CD14-positive monocyte (primary cell): ENCODE measurements around the gene E2F4. TPM values are rescaled to one million over a fixed set of nuclear protein-coding genes. Genes with fewer than 3 reads are reported as not detected.

Experiments
- DNase-seq, 3 donors: peaks; one replicate each; pipeline ENCODE4 v3.0.0-alpha.2; 2011 to 2022
- H2AFZ ChIP-seq: 2 replicates; pipeline ENCODE4 v1.6.0; 2012; ENCODE audit warnings: mild to moderate bottlenecking, low read depth, low read length, inconsistent platforms; ENCODE audit not compliant: insufficient read depth, poor library complexity, severe bottlenecking
- H3K27ac ChIP-seq, 2 donors: 1 replicate in 1 of 2; 2 replicates in 1 of 2; pipeline ENCODE4 v1.5.1; 2012 to 2013; ENCODE audit warnings: low read length in 2 of 2, control low read depth in 1 of 2, inconsistent platforms in 1 of 2, low read depth in 1 of 2, mild to moderate bottlenecking in 1 of 2
- H3K27me3 ChIP-seq, 2 donors: one replicate each; pipeline versions ENCODE4 v1.6.0 to v1.6.1; 2011 to 2013; ENCODE audit warnings: low read length in 2 of 2; ENCODE audit not compliant: control insufficient read depth in 2 of 2, insufficient read depth in 2 of 2
- H3K36me3 ChIP-seq, 2 donors: replicated peaks in 1 of 2; 1 replicate in 1 of 2; 2 replicates in 1 of 2; pipeline versions ENCODE4 v1.5.1 to v1.6.1; 2012 to 2013; ENCODE audit warnings: low read length in 2 of 2, control low read depth in 1 of 2, inconsistent platforms in 1 of 2, mild to moderate bottlenecking in 1 of 2; ENCODE audit not compliant: insufficient read depth in 2 of 2, control insufficient read depth in 1 of 2
- H3K4me1 ChIP-seq, 2 donors: 1 replicate in 1 of 2; 2 replicates in 1 of 2; pipeline versions ENCODE4 v1.5.1 to v1.6.1; 2012 to 2013; ENCODE audit warnings: low read length in 2 of 2, control low read depth in 1 of 2, inconsistent platforms in 1 of 2, mild to moderate bottlenecking in 1 of 2, moderate library complexity in 1 of 2; ENCODE audit not compliant: insufficient read depth in 2 of 2, control insufficient read depth in 1 of 2
- H3K4me2 ChIP-seq: replicated peaks from 2 replicates; pipeline ENCODE3; 2012; ENCODE audit warnings: low read length, moderate library complexity, mild to moderate bottlenecking; ENCODE audit not compliant: poor library complexity, severe bottlenecking; ENCODE audit errors: extremely low read depth
- H3K4me3 ChIP-seq, 3 experiments: fragments of 200-600 bp in 1 of 3; sonication (generic) in 1 of 3; replicated peaks in 1 of 3; 1 replicate in 2 of 3; 2 replicates in 1 of 3; pipeline ENCODE4 v1.5.1; 2011 to 2013; ENCODE audit warnings: low read length in 3 of 3, mild to moderate bottlenecking in 3 of 3, control low read depth in 2 of 3, low read depth in 2 of 3, inconsistent platforms in 1 of 3, moderate library complexity in 1 of 3
- H3K79me2 ChIP-seq: 2 replicates; pipeline ENCODE4 v1.6.0; 2012; ENCODE audit warnings: mild to moderate bottlenecking, control low read depth, inconsistent platforms, low read length, moderate library complexity; ENCODE audit not compliant: insufficient read depth
- H3K9ac ChIP-seq: 2 replicates; pipeline ENCODE4 v1.6.0; 2017; ENCODE audit warnings: low read length, mild to moderate bottlenecking; ENCODE audit not compliant: insufficient read depth, poor library complexity, severe bottlenecking
- H3K9me3 ChIP-seq, 2 donors: replicated peaks in 1 of 2; 1 replicate in 1 of 2; 2 replicates in 1 of 2; pipeline versions ENCODE4 v1.5.1 to v1.6.1; 2012 to 2013; ENCODE audit warnings: low read length in 2 of 2, control low read depth in 1 of 2; ENCODE audit not compliant: control insufficient read depth in 1 of 2, insufficient read depth in 1 of 2
- H4K20me1 ChIP-seq: 2 replicates; pipeline ENCODE4 v1.6.0; 2012; ENCODE audit warnings: mild to moderate bottlenecking, low read length, control low read depth, moderate library complexity; ENCODE audit not compliant: insufficient read depth
- H3K27ac Mint-ChIP-seq, 7 donors: one replicate each; pipeline ENCODE4 v1.8.0; 2020; ENCODE audit warnings: mild to moderate bottlenecking in 7 of 7, mixed read lengths in 7 of 7, moderate library complexity in 6 of 7, inconsistent platforms in 2 of 7
- H3K27me3 Mint-ChIP-seq, 3 donors: one replicate each; pipeline ENCODE4 v1.8.0; 2021 to 2022; ENCODE audit warnings: low read depth in 3 of 3, mild to moderate bottlenecking in 3 of 3, mixed read lengths in 3 of 3, moderate library complexity in 3 of 3, inconsistent platforms in 1 of 3
- H3K36me3 Mint-ChIP-seq, 2 donors: one replicate each; pipeline ENCODE4 v1.8.0; 2020; ENCODE audit warnings: mixed read lengths in 2 of 2, inconsistent platforms in 1 of 2, mild to moderate bottlenecking in 1 of 2
- H3K4me1 Mint-ChIP-seq: one replicate; pipeline ENCODE4 v1.8.0; 2020; ENCODE audit warnings: mild to moderate bottlenecking, mixed read lengths
- H3K4me3 Mint-ChIP-seq, 2 donors: one replicate each; pipeline ENCODE4 v1.8.0; 2020; ENCODE audit warnings: mild to moderate bottlenecking in 2 of 2, mixed read lengths in 2 of 2, moderate library complexity in 1 of 2
- H3K9me3 Mint-ChIP-seq, 7 donors: one replicate each; pipeline ENCODE4 v1.8.0; 2020 to 2022; ENCODE audit warnings: mixed read lengths in 7 of 7, mild to moderate bottlenecking in 6 of 7, moderate library complexity in 6 of 7, inconsistent platforms in 2 of 7
- WGBS: methylation state at CpG from one replicate; pipeline ENCODE4 v1.1.5; 2013; ENCODE audit warnings: missing lambda C conversion rate; ENCODE audit not compliant: insufficient coverage; 5-methylcytosine and 5-hydroxymethylcytosine counted together
- intact Hi-C, 2 donors: fragments of 100-400 bp; cut with micrococcal nuclease; formaldehyde crosslinking; loops; one replicate each; pipeline versions ENCODE4 v1.15.0 to v1.15.1; 2023
- polyA plus RNA-seq, 3 donors: library from polyadenylated mRNA; depleted of rRNA in 1 of 3; unstranded in 2 of 3; stranded (reverse) in 1 of 3; fragments of 300-500 nt in 2 of 3; fragments of >200 nt in 1 of 3; fragmentation: Illumina TruSeq in 2 of 3; gene quantifications; 1 replicate in 2 of 3; 2 replicates in 1 of 3; pipeline ENCODE4 v1.2.3, GENCODE V29; 2012 to 2021
- TF ChIP-seq, protein P1 (sequence below): fragments of 200-600 bp; IDR thresholded peaks from one replicate; pipeline ENCODE4 v1.8.0; 2022; ENCODE audit warnings: antibody characterized with exemption, mild to moderate bottlenecking

Gene E2F4
- polyA plus RNA-seq, 3 donors = 53.1 to 191 (median 61.5) TPM

GRCh38 chr16:67144943-67145342 lies 47.0 kb upstream of the E2F4 start:
- no peak overlapping the region for H3K27ac ChIP-seq
- peaks cover 88 to 93% of the 10 kb centered on the region in 2 donors for H3K36me3 ChIP-seq
- peaks cover 9 to 16% (median 15%) of the 10 kb centered on the region in 3 donors for H3K27me3 Mint-ChIP-seq
- no peak overlapping the region for H3K4me3 Mint-ChIP-seq
- WGBS = 100% methylated on average over 1 of the region's 2 CpGs
- peaks cover 9 to 12% of the 10 kb centered on the region in 2 donors for H3K9me3 ChIP-seq
- H3K4me1 ChIP-seq = peaks cover 0 to 5% of the 10 kb centered on the region in 2 donors
- H3K36me3 Mint-ChIP-seq = peaks cover 90 to 95% of the 10 kb centered on the region in 2 donors
- H3K4me3 ChIP-seq = no peak overlapping the region
- no peak overlapping the region for H3K9ac ChIP-seq
- H3K9me3 Mint-ChIP-seq = peaks cover 7 to 17% (median 12%) of the 10 kb centered on the region in 7 donors
- no peak overlapping the region for H2AFZ ChIP-seq
- no peak overlapping the region for H3K4me2 ChIP-seq
- H4K20me1 ChIP-seq = peaks cover 87% of the 10 kb centered on the region
- peak overlapping the region in 1 of 7 donors; percentile 42 for H3K27ac Mint-ChIP-seq
- H3K27me3 ChIP-seq = peaks cover 0 to 12% of the 10 kb centered on the region in 2 donors
- no peak for DNase-seq
- H3K79me2 ChIP-seq = no peaks in the 10 kb centered on the region
- TF ChIP-seq, protein P1, sequence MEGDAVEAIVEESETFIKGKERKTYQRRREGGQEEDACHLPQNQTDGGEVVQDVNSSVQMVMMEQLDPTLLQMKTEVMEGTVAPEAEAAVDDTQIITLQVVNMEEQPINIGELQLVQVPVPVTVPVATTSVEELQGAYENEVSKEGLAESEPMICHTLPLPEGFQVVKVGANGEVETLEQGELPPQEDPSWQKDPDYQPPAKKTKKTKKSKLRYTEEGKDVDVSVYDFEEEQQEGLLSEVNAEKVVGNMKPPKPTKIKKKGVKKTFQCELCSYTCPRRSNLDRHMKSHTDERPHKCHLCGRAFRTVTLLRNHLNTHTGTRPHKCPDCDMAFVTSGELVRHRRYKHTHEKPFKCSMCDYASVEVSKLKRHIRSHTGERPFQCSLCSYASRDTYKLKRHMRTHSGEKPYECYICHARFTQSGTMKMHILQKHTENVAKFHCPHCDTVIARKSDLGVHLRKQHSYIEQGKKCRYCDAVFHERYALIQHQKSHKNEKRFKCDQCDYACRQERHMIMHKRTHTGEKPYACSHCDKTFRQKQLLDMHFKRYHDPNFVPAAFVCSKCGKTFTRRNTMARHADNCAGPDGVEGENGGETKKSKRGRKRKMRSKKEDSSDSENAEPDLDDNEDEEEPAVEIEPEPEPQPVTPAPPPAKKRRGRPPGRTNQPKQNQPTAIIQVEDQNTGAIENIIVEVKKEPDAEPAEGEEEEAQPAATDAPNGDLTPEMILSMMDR = no peak
- intact Hi-C loops = no loop called here
- no peaks in the 10 kb centered on the region for H3K4me1 Mint-ChIP-seq

- no peak overlapping the region for H3K27ac ChIP-seq
- H3K36me3 ChIP-seq = peaks cover 80 to 85% of the 10 kb centered on the region in 2 donors
- no peak overlapping the region for H3K4me3 ChIP-seq
- H3K27ac Mint-ChIP-seq = no peak overlapping the region
- no peak overlapping the region for H2AFZ ChIP-seq
- H3K9me3 Mint-ChIP-seq = peaks cover 7 to 17% (median 12%) of the 10 kb centered on the region in 7 donors
- H4K20me1 ChIP-seq = peaks cover 88% of the 10 kb centered on the region
- H3K4me1 Mint-ChIP-seq = no peaks in the 10 kb centered on the region
- H3K27me3 ChIP-seq = peaks cover 5 to 18% of the 10 kb centered on the region in 2 donors
- H3K79me2 ChIP-seq = no peaks in the 10 kb centered on the region
- H3K36me3 Mint-ChIP-seq = peaks cover 82 to 87% of the 10 kb centered on the region in 2 donors
- H3K9me3 ChIP-seq = peaks cover 9 to 14% of the 10 kb centered on the region in 2 donors
- no CpG with 5 or more reads among the region's 2 CpGs for WGBS
- TF ChIP-seq, protein P1 = no peak
- no peak overlapping the region for H3K4me3 Mint-ChIP-seq
- H3K4me2 ChIP-seq = no peak overlapping the region
- no peak for DNase-seq
- intact Hi-C loops = no loop called here
- H3K9ac ChIP-seq = no peak overlapping the region
- peaks cover 9 to 21% (median 17%) of the 10 kb centered on the region in 3 donors for H3K27me3 Mint-ChIP-seq
- H3K4me1 ChIP-seq = peaks cover 4 to 13% of the 10 kb centered on the region in 2 donors
Measured at GRCh38 chr16:67145746-67146145, 46.2 kb upstream of the E2F4 start.
